Measurements from ENCODE around the gene BACH2. TPM values are rescaled to one million over a fixed set of nuclear protein-coding genes. Genes with fewer than 3 reads are reported as not detected.

BACH2 gene
- total and polyA plus RNA-seq, 9 of the 15 experiments (the other 6 are each of a cell fraction or from before 2014, with no cell fraction given) = 0.06 to 3.1 (median 0.59) TPM

- Histone ChIP-seq H3K9me1 (ENCODE audit: control insufficient read depth, insufficient read depth, low read length) (no peaks in the 10 kb centered on the region), H3K27me3 (ENCODE audit: control insufficient read depth in 2 of 2, insufficient read depth in 2 of 2, low read length in 2 of 2) (peaks cover 10 to 29% of the 10 kb centered on the region in 2 experiments), H3K9me3 (replicated peaks; ENCODE audit: control insufficient read depth, insufficient read depth, low read depth, low read length) (no peaks in the 10 kb centered on the region), H3K9ac (ENCODE audit: insufficient read depth in 1 of 2, low read depth in 2 of 2, low read length in 2 of 2) (peak overlapping the region; percentile 53 to 88), H3K79me2 (ENCODE audit: control insufficient read depth, insufficient read depth, low read length) (no peaks in the 10 kb centered on the region), H4K20me1 (replicated peaks; ENCODE audit: control insufficient read depth, insufficient read depth, low read length) (no peaks in the 10 kb centered on the region; the same call in 1 of the 2 replicates), H3K36me3 (ENCODE audit: control insufficient read depth, insufficient read depth, low read length) (no peaks in the 10 kb centered on the region), H3K27ac (ENCODE audit: extremely low read depth, low read depth, low read length) (no peak overlapping the region), H3K4me2 (ENCODE audit: insufficient read depth, low read length) (peak overlapping the region; percentile 77), H3K4me1 (replicated peaks in 1 of 2; ENCODE audit: control insufficient read depth in 2 of 2, insufficient read depth in 2 of 2, low read length in 2 of 2) (peaks cover 6 to 23% of the 10 kb centered on the region in 2 experiments; a peak in 4 of 5 replicates), H2AFZ (ENCODE audit: low read depth, low read length) (peak overlapping the region; percentile 79), H3K4me3 (peak overlapping the region; percentile 63)
- WGBS (ENCODE audit: insufficient coverage, low coverage, missing lambda C conversion rate) = 23% methylated on average over 26 of the region's 31 CpGs
- no peak for FAIRE-seq
- ChIA-PET POLR2A (interaction anchor here (0.6 to 2.3 kb wide), 5 partner anchors 11 to 120 kb away, joined by 3 to 8 read pairs (median 4); no protein-coding TSS in a partner anchor), CTCF (ENCODE audit: low intra/inter-chr PET ratio) (no interaction called here)
- ATAC-seq = no peak; the same call in 2 of the 3 replicates
- in situ Hi-C loops (cut with MboI) = no loop called here
- BruUV-seq (replicated peaks) = no TSS peak
- intact Hi-C loops (cut with micrococcal nuclease) = no loop called here
- DNase-seq (ENCODE audit: extremely low read depth in 1 of 4, low spot score in 3 of 4) = no peak
- TF ChIP-seq TFAP4 (CRISPR knock-in tag; IDR thresholded peaks at IDR 0.05; ENCODE audit: borderline replicate concordance) (peak; percentile 14; the same call in 1 of the 2 replicates), HDAC1 (IDR thresholded peaks at IDR 0.05) (no peak), POLR2G (IDR thresholded peaks at IDR 0.05; ENCODE audit: low read depth, low read length) (peak; percentile 25; the same call in 1 of the 2 replicates), TEAD1 (CRISPR knock-in tag; IDR thresholded peaks at IDR 0.05) (peak in 1 of 2 experiments; percentile 49; a peak in 1 of 4 replicates), KDM5B (IDR thresholded peaks at IDR 0.05; ENCODE audit: insufficient replicate concordance, low read depth, low read length) (peak; percentile 34), ARID4B (CRISPR knock-in tag; IDR thresholded peaks at IDR 0.05) (0 out of 2 replicates have a peak, but pooled peaks have one; percentile 38), PHF8 (IDR thresholded peaks at IDR 0.05; ENCODE audit: borderline replicate concordance, low read length) (peak; percentile 41; the same call in 1 of the 2 replicates)
- TF ChIP-seq, protein P1, sequence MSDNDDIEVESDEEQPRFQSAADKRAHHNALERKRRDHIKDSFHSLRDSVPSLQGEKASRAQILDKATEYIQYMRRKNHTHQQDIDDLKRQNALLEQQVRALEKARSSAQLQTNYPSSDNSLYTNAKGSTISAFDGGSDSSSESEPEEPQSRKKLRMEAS (CRISPR knock-in tag; IDR thresholded peaks at IDR 0.05) = peak; percentile 69
- TF ChIP-seq, protein P2, sequence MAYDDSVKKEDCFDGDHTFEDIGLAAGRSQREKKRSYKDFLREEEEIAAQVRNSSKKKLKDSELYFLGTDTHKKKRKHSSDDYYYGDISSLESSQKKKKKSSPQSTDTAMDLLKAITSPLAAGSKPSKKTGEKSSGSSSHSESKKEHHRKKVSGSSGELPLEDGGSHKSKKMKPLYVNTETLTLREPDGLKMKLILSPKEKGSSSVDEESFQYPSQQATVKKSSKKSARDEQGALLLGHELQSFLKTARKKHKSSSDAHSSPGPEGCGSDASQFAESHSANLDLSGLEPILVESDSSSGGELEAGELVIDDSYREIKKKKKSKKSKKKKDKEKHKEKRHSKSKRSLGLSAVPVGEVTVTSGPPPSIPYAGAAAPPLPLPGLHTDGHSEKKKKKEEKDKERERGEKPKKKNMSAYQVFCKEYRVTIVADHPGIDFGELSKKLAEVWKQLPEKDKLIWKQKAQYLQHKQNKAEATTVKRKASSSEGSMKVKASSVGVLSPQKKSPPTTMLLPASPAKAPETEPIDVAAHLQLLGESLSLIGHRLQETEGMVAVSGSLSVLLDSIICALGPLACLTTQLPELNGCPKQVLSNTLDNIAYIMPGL (CRISPR knock-in tag; IDR thresholded peaks at IDR 0.05) = no peak
- TF ChIP-seq, protein P3, sequence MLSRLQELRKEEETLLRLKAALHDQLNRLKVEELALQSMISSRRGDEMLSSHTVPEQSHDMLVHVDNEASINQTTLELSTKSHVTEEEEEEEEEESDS (CRISPR knock-in tag; IDR thresholded peaks at IDR 0.05) = no peak
Measured at GRCh38 chr6:90297115-90297866, 648 bp upstream of the BACH2 start.

Measured in K562 (cell line).